Neural progenitor cell (in vitro differentiated cells): ENCODE results near the gene VSTM4.

Experiments
- EZH2 ChIP-seq: fragments of 200-600 bp; sonication (generic); IDR thresholded peaks from 2 replicates; pipeline ENCODE4 v1.6.1; 2017; ENCODE audit warnings: antibody characterized with exemption, mild to moderate bottlenecking, moderate library complexity
- EZH2phosphoT487 ChIP-seq: fragments of 200-600 bp; sonication (generic); IDR thresholded peaks from 2 replicates; pipeline ENCODE4 v1.6.1; 2017; ENCODE audit warnings: antibody characterized with exemption
- TF ChIP-seq, protein P1 (sequence below): fragments of 200-600 bp; sonication (generic); IDR thresholded peaks from 2 replicates; pipeline ENCODE4 v1.5.1; 2017; ENCODE audit warnings: antibody characterized with exemption, mild to moderate bottlenecking

DNA sequence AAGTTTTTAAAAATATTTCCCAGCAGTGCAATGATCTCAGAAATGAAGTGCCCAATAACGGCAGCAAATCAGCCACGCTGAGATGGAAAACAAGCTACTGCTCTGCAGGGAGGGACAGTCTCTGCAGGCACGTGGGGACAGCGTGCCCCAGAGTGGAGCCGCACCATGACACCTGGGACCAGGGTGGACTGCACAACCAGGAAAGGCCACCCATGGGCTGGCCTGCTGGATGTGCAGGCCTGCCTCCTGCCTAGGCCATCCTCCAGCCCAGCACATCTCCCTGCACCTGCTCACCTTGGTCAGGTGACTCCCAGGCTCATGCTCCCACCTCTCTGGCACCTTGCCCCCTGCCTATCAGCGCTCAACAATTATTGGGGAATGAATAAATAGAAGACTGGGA lies 80.4 kb downstream of the VSTM4 start:
- TF ChIP-seq, protein P1, sequence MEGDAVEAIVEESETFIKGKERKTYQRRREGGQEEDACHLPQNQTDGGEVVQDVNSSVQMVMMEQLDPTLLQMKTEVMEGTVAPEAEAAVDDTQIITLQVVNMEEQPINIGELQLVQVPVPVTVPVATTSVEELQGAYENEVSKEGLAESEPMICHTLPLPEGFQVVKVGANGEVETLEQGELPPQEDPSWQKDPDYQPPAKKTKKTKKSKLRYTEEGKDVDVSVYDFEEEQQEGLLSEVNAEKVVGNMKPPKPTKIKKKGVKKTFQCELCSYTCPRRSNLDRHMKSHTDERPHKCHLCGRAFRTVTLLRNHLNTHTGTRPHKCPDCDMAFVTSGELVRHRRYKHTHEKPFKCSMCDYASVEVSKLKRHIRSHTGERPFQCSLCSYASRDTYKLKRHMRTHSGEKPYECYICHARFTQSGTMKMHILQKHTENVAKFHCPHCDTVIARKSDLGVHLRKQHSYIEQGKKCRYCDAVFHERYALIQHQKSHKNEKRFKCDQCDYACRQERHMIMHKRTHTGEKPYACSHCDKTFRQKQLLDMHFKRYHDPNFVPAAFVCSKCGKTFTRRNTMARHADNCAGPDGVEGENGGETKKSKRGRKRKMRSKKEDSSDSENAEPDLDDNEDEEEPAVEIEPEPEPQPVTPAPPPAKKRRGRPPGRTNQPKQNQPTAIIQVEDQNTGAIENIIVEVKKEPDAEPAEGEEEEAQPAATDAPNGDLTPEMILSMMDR = no peak
- no peak for TF ChIP-seq EZH2phosphoT487
- no peak for TF ChIP-seq EZH2
